ENCODE results near the gene TRIM8. TPM values are rescaled to one million over a fixed set of nuclear protein-coding genes. Genes with fewer than 3 reads are reported as not detected.

Gene TRIM8
- total RNA-seq, 1 experiment from 2014 or later, result 73.0 TPM

DNA sequence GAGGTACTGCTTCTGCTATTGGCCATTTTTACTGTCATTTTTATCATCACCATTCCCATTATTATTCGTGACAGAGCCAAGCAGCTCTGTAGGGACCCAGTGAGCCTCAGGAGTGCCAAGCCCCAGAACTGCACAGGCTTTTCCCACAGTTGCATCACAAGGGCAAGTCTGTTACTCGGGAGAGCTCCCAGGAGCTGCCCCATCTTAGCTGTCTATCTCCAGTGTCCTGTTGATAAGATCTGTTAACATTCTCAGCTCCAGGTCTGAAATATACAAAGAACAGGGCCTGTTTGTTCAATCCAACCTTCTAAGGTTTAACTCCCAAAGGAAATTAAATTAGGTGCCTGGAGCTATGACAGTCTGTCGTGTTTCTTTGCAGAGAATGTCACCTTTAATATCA, 20.2 kb upstream of the TRIM8 start:
- H3K79me2 ChIP-seq (ENCODE audit: low read depth), result no peaks in the 10 kb centered on the region
- TF ChIP-seq, protein P1, sequence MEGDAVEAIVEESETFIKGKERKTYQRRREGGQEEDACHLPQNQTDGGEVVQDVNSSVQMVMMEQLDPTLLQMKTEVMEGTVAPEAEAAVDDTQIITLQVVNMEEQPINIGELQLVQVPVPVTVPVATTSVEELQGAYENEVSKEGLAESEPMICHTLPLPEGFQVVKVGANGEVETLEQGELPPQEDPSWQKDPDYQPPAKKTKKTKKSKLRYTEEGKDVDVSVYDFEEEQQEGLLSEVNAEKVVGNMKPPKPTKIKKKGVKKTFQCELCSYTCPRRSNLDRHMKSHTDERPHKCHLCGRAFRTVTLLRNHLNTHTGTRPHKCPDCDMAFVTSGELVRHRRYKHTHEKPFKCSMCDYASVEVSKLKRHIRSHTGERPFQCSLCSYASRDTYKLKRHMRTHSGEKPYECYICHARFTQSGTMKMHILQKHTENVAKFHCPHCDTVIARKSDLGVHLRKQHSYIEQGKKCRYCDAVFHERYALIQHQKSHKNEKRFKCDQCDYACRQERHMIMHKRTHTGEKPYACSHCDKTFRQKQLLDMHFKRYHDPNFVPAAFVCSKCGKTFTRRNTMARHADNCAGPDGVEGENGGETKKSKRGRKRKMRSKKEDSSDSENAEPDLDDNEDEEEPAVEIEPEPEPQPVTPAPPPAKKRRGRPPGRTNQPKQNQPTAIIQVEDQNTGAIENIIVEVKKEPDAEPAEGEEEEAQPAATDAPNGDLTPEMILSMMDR (conservative IDR thresholded peaks at IDR 0.05), result no peak
- no peak for TF ChIP-seq EZH2 (IDR thresholded peaks at IDR 0.05; ENCODE audit: low read depth)
- no peak overlapping the region for H3K27ac ChIP-seq
- H3K36me3 ChIP-seq (ENCODE audit: low read depth), result no peaks in the 10 kb centered on the region
- peaks cover 13% of the 10 kb centered on the region; the same call in 1 of the 2 replicates for H3F3A ChIP-seq (ENCODE audit: insufficient read depth, low read depth)
- POLR2A ChIA-PET (ENCODE audit: unreplicated experiment), result interaction anchor here (0.5 kb wide), 1 partner anchor 19 kb away, joined by 6 read pairs; no protein-coding TSS in a partner anchor
- no peak overlapping the region for H3K4me2 ChIP-seq
- intact Hi-C loops (cut with micrococcal nuclease; ENCODE audit: unreplicated experiment), result no loop called here
- no peak overlapping the region for H3K4me3 ChIP-seq
- H4K20me1 ChIP-seq (ENCODE audit: insufficient read depth), result no peaks in the 10 kb centered on the region
- peaks cover 21% of the 10 kb centered on the region for H3K4me1 ChIP-seq (replicated peaks; ENCODE audit: insufficient read depth)
- no TSS peak for BruUV-seq (replicated peaks)
- CTCF ChIA-PET, result interaction anchor here (0.6 kb wide), 1 partner anchor 605 kb away, joined by 3 read pairs; no protein-coding TSS in a partner anchor
- no peaks in the 10 kb centered on the region for H3K9me3 ChIP-seq (ENCODE audit: insufficient read depth, low read depth)
- DNase-seq, result no peak
- H3K27me3 ChIP-seq (ENCODE audit: insufficient read depth, low read depth), result no peaks in the 10 kb centered on the region
- no peak overlapping the region for H2AFZ ChIP-seq
- no peaks in the 10 kb centered on the region for H3K9me2 ChIP-seq (ENCODE audit: insufficient read depth)

DNA sequence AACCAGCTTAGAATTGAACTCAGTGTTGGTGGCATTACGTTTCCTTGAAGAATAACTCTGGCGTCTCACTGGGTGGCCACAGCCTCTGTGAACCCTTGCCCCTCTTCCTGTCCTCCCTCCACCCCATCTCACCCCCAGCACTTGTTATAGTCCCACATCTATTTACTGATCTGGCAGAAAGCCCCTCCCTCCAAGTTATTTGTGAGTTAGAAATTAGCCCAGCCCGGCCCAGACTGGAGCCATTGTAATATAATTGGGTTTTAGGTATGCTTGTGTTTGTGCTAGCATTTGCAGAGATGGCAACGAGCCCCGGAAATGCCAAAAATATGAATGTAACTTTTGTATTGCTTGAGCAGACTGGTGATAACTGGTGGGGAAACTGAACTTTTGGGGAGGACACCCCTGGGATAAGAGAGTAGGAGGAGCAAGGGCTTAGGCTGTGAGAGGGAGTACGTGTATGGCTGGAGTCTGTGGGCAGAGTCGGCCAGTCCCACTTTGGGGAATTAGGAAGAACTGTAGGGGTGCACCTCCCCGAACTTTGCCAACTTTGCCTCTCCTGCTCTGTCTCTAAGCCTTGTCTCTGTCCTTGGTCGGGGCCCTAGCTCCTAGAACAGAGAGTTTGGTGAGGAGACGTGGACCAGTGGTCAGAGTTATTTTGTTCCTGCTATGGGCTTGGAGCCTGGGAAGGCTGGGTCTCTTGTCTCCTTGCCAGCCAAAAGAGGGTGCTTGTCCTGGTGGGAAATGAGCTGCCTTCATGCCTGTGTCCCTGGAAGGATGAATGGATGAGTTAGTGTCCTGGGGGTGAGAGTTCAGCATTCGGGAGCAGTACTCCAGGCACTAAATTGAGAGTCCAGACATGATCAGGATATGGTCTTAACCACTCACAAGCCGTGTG, 19.3 kb upstream of the TRIM8 start:
- no peak overlapping the region for H3K27ac ChIP-seq
- peaks cover 20% of the 10 kb centered on the region for H3F3A ChIP-seq (ENCODE audit: insufficient read depth, low read depth)
- H4K20me1 ChIP-seq (ENCODE audit: insufficient read depth), result no peaks in the 10 kb centered on the region
- H3K36me3 ChIP-seq (ENCODE audit: low read depth), result no peaks in the 10 kb centered on the region
- no peaks in the 10 kb centered on the region for H3K9me3 ChIP-seq (ENCODE audit: insufficient read depth, low read depth)
- DNase-seq, result no peak
- peaks cover 30% of the 10 kb centered on the region for H3K4me1 ChIP-seq (replicated peaks; ENCODE audit: insufficient read depth)
- no peak overlapping the region for H3K4me2 ChIP-seq
- intact Hi-C loops (cut with micrococcal nuclease; ENCODE audit: unreplicated experiment), result no loop called here
- ChIA-PET CTCF (no interaction called here), POLR2A (ENCODE audit: unreplicated experiment) (interaction anchor here (0.5 to 0.6 kb wide), 2 partner anchors 18 to 46 kb away, joined by 3 to 6 read pairs; no protein-coding TSS in a partner anchor)
- H3K27me3 ChIP-seq (ENCODE audit: insufficient read depth, low read depth), result no peaks in the 10 kb centered on the region
- no peaks in the 10 kb centered on the region for H3K9me2 ChIP-seq (ENCODE audit: insufficient read depth)
- TF ChIP-seq EZH2 (IDR thresholded peaks at IDR 0.05; ENCODE audit: low read depth), result no peak
- TF ChIP-seq, protein P1 (conservative IDR thresholded peaks at IDR 0.05), result no peak
- no peak overlapping the region for H3K4me3 ChIP-seq
- no TSS peak for BruUV-seq (replicated peaks)
- no peaks in the 10 kb centered on the region for H3K79me2 ChIP-seq (ENCODE audit: low read depth)
- H2AFZ ChIP-seq, result no peak overlapping the region

DNA sequence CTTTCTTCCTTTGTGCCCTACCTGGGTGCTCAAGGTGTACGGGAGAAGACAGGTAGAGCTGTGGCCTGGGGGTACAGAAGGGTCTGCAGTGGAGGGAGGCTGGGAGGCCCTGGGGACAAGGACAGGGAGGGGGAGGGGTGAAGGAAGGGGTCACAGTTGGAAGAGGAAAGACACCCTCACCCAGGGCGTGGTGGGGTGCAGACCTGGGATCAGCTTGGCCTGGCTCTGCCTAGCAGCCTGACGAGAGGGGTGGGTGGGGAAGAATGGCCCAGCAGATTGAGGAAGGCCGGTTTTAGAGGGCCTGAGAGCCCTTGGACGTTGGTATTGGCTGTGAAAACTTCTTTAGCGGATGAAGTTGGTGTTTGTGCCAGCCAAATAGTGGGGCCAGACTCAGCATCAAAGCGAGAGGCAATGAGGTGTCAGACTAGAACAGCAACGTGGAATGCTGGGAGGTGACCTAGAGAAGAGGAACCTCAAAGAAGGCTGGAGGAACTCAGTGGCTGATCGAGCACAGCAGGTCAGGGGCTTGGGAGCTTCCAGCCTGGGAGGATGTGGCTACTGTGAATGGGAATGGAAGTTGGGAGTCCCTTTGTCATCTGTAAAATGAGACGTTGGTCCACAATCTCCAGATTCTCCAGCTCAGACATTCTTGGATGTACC, 18.1 kb upstream of the TRIM8 start:
- TF ChIP-seq, protein P1 (conservative IDR thresholded peaks at IDR 0.05), result no peak
- TF ChIP-seq EZH2 (IDR thresholded peaks at IDR 0.05; ENCODE audit: low read depth), result no peak
- Histone ChIP-seq H3K79me2 (ENCODE audit: low read depth) (no peaks in the 10 kb centered on the region), H3K9me2 (ENCODE audit: insufficient read depth) (no peaks in the 10 kb centered on the region), H3F3A (ENCODE audit: insufficient read depth, low read depth) (peaks cover 30% of the 10 kb centered on the region), H3K36me3 (ENCODE audit: low read depth) (no peaks in the 10 kb centered on the region), H3K9me3 (ENCODE audit: insufficient read depth, low read depth) (no peaks in the 10 kb centered on the region), H3K27me3 (ENCODE audit: insufficient read depth, low read depth) (no peaks in the 10 kb centered on the region), H3K4me2 (no peak overlapping the region), H3K4me1 (replicated peaks; ENCODE audit: insufficient read depth) (peaks cover 41% of the 10 kb centered on the region), H3K4me3 (no peak overlapping the region), H4K20me1 (ENCODE audit: insufficient read depth) (no peaks in the 10 kb centered on the region), H3K27ac (no peak overlapping the region), H2AFZ (no peak overlapping the region)
- intact Hi-C loops (cut with micrococcal nuclease; ENCODE audit: unreplicated experiment), result no loop called here
- DNase-seq, result no peak
- no TSS peak for BruUV-seq (replicated peaks)
- ChIA-PET POLR2A (ENCODE audit: unreplicated experiment) (interaction anchor here (0.5 to 0.7 kb wide), 2 partner anchors 29 to 30 kb away, joined by 4 to 6 read pairs; no protein-coding TSS in a partner anchor), CTCF (interaction anchor here (0.6 kb wide), 1 partner anchor 481 kb away, joined by 11 read pairs; no protein-coding TSS in a partner anchor)
